ENCODE data around the gene MEF2A.
"Not testable (repeated sequence)": the region's sequence is repeated elsewhere in the genome, so short reads cannot be mapped to it uniquely, and the experiment has no call there.

Gene MEF2A

DNA sequence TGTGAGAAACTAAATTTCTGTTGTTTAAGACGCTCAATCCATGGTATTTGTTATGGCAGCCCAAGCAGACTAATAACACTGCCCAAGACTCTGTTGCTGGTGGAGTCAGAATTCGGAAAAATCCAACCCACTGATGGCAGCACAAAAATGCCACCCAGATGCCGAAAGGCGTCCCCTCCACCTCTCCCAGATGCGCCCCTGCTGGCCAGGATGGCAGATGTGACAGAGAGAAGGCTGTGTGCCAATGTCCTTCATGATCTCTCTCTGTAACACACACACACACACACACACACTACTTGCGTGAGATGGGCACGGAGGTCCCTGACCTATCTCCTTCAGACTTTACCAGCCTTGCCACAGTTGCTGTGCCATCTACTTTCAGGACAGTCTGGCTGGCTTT, 178.4 kb downstream of the MEF2A start:
- Histone ChIP-seq H3K9me2 (ENCODE audit: low read depth, low read length) (no peaks in the 10 kb centered on the region), H2AFZ (ENCODE audit: low read length) (no peak overlapping the region), H3K9ac (ENCODE audit: low read length) (no peak overlapping the region), H3K27ac (ENCODE audit: low read depth, low read length, poor library complexity, severe bottlenecking) (no peak overlapping the region), H3K4me1 (ENCODE audit: insufficient read depth, low read length, severe bottlenecking) (peaks cover 6% of the 10 kb centered on the region), H3K79me2 (ENCODE audit: insufficient read depth, low read length) (no peaks in the 10 kb centered on the region), H4K20me1 (ENCODE audit: insufficient read depth, low read length) (no peaks in the 10 kb centered on the region), H3K27me3 (ENCODE audit: insufficient read depth, low read length) (no peaks in the 10 kb centered on the region), H3K36me3 (ENCODE audit: insufficient read depth, low read length) (no peaks in the 10 kb centered on the region), H3K4me3 (ENCODE audit: low read depth, low read length, poor library complexity, severe bottlenecking) (no peak overlapping the region), H3F3A (ENCODE audit: insufficient read depth, low read length) (no peaks in the 10 kb centered on the region), H3K4me2 (ENCODE audit: low read length) (no peak overlapping the region), H3K9me3 (ENCODE audit: low read length) (no peaks in the 10 kb centered on the region)
- TF ChIP-seq, protein P1, sequence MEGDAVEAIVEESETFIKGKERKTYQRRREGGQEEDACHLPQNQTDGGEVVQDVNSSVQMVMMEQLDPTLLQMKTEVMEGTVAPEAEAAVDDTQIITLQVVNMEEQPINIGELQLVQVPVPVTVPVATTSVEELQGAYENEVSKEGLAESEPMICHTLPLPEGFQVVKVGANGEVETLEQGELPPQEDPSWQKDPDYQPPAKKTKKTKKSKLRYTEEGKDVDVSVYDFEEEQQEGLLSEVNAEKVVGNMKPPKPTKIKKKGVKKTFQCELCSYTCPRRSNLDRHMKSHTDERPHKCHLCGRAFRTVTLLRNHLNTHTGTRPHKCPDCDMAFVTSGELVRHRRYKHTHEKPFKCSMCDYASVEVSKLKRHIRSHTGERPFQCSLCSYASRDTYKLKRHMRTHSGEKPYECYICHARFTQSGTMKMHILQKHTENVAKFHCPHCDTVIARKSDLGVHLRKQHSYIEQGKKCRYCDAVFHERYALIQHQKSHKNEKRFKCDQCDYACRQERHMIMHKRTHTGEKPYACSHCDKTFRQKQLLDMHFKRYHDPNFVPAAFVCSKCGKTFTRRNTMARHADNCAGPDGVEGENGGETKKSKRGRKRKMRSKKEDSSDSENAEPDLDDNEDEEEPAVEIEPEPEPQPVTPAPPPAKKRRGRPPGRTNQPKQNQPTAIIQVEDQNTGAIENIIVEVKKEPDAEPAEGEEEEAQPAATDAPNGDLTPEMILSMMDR (IDR thresholded peaks at IDR 0.05; ENCODE audit: low read length): peak; percentile 68
- TF ChIP-seq EZH2 (IDR thresholded peaks at IDR 0.05; ENCODE audit: borderline replicate concordance, low read length): no peak

DNA sequence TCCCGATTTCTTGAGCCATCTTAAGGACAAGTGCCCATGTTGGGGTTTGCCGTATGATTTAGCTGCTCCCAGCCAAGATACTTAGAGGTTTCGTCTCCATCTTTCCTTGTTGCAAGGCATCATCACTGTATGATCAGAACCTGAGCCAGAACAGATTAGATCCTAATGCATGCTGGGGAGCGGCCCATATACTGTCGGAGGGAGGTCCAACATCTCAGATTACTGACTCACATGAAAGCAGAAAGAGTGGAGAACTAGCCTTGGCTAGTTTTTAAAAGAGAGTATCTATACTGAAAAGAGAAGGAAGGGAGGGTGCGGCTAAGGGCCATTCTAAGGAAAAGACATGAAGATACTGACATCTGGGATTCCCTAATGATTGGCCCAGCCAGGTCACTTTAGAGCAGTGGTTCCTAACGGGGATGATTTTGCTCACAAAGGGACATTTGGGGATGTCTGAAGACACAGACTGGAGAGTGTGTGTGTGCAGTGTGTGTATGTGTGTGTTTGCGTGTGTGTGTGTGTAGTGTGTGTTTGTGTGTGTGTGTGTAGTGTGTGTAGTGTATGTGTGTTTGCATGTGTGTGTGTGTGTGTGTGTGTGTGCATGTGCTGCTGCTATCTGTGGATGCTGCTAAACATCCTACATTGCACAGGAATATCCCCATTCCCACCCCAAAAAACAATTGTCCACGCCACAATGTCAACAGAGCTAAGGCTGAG, 179.7 kb downstream of the MEF2A start:
- H3K27me3 ChIP-seq (ENCODE audit: insufficient read depth, low read length): no peaks in the 10 kb centered on the region
- H3K27ac ChIP-seq (ENCODE audit: low read depth, low read length, poor library complexity, severe bottlenecking): no peak overlapping the region
- H3K9me2 ChIP-seq (ENCODE audit: low read depth, low read length): no peaks in the 10 kb centered on the region
- H3K4me2 ChIP-seq (ENCODE audit: low read length): no peak overlapping the region
- H3K9me3 ChIP-seq (ENCODE audit: low read length): no peaks in the 10 kb centered on the region
- no peaks in the 10 kb centered on the region for H3F3A ChIP-seq (ENCODE audit: insufficient read depth, low read length)
- no peak overlapping the region for H3K4me3 ChIP-seq (ENCODE audit: low read depth, low read length, poor library complexity, severe bottlenecking)
- H3K79me2 ChIP-seq (ENCODE audit: insufficient read depth, low read length): no peaks in the 10 kb centered on the region
- TF ChIP-seq, protein P1 (IDR thresholded peaks at IDR 0.05; ENCODE audit: low read length): no peak
- no peak for TF ChIP-seq EZH2 (IDR thresholded peaks at IDR 0.05; ENCODE audit: borderline replicate concordance, low read length)
- H3K36me3 ChIP-seq (ENCODE audit: insufficient read depth, low read length): no peaks in the 10 kb centered on the region
- no peak overlapping the region for H3K9ac ChIP-seq (ENCODE audit: low read length)
- no peaks in the 10 kb centered on the region for H4K20me1 ChIP-seq (ENCODE audit: insufficient read depth, low read length)
- H2AFZ ChIP-seq (ENCODE audit: low read length): no peak overlapping the region
- peaks cover 6% of the 10 kb centered on the region for H3K4me1 ChIP-seq (ENCODE audit: insufficient read depth, low read length, severe bottlenecking)

DNA sequence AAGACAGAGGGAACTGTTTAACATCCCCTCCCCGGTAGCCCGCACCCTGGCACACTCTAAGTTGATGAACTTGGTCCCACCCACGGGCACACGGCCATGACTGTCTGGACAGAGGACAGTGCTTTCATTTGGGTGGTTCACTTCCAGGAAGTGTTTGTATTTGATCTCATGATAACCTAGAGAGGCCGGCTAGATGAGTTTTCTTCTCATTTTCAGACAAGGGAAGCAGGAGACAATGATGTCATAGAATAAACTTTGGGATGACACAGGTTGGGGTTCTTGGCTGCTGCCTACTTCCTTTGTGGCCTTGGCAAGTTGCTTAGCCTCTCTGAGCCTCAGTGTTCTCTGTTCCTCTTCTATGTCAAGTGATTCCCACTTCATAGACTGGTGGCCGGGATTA, 183.6 kb downstream of the MEF2A start:
- H3K79me2 ChIP-seq (ENCODE audit: insufficient read depth, low read length): no peaks in the 10 kb centered on the region
- no peak overlapping the region for H3K4me2 ChIP-seq (ENCODE audit: low read length)
- no peaks in the 10 kb centered on the region for H3K9me2 ChIP-seq (ENCODE audit: low read depth, low read length)
- no peaks in the 10 kb centered on the region for H4K20me1 ChIP-seq (ENCODE audit: insufficient read depth, low read length)
- H2AFZ ChIP-seq (ENCODE audit: low read length): no peak overlapping the region
- no peaks in the 10 kb centered on the region for H3K27me3 ChIP-seq (ENCODE audit: insufficient read depth, low read length)
- no peaks in the 10 kb centered on the region for H3K4me1 ChIP-seq (ENCODE audit: insufficient read depth, low read length, severe bottlenecking)
- H3K27ac ChIP-seq (ENCODE audit: low read depth, low read length, poor library complexity, severe bottlenecking): no peak overlapping the region
- no peaks in the 10 kb centered on the region for H3F3A ChIP-seq (ENCODE audit: insufficient read depth, low read length)
- no peak overlapping the region for H3K4me3 ChIP-seq (ENCODE audit: low read depth, low read length, poor library complexity, severe bottlenecking)
- H3K9ac ChIP-seq (ENCODE audit: low read length): no peak overlapping the region
- H3K9me3 ChIP-seq (ENCODE audit: low read length): no peaks in the 10 kb centered on the region
- TF ChIP-seq EZH2 (IDR thresholded peaks at IDR 0.05; ENCODE audit: borderline replicate concordance, low read length): no peak
- TF ChIP-seq, protein P1 (IDR thresholded peaks at IDR 0.05; ENCODE audit: low read length): no peak
- no peaks in the 10 kb centered on the region for H3K36me3 ChIP-seq (ENCODE audit: insufficient read depth, low read length)

DNA sequence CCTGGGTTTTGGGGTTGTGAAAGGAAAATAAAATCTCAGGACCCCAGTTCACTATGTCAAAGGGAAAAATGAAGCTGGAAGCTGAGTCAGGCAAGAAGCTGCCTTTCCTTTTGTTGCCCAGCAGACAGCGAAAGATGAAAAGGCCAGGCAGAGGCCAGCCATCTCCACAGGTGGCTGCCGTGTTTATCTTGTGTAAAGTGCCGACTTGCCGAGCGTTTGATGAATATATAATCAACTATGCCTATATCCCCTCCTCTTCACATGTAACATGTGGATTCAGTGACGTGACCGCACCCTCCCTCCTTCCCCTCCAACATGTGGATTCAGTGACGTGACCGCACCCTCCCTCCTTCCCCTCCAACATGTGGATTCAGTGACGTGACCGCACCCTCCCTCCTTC, 184.5 kb downstream of the MEF2A start:
- H3K4me3 ChIP-seq (ENCODE audit: low read depth, low read length, poor library complexity, severe bottlenecking); H3K27ac ChIP-seq (ENCODE audit: low read depth, low read length, poor library complexity, severe bottlenecking); H3K79me2 ChIP-seq (ENCODE audit: insufficient read depth, low read length); H3K4me1 ChIP-seq (ENCODE audit: insufficient read depth, low read length, severe bottlenecking); H3F3A ChIP-seq (ENCODE audit: insufficient read depth, low read length); H3K36me3 ChIP-seq (ENCODE audit: insufficient read depth, low read length); H3K9me3 ChIP-seq (ENCODE audit: low read length); H4K20me1 ChIP-seq (ENCODE audit: insufficient read depth, low read length); H3K4me2 ChIP-seq (ENCODE audit: low read length); H3K9me2 ChIP-seq (ENCODE audit: low read depth, low read length); H2AFZ ChIP-seq (ENCODE audit: low read length); H3K9ac ChIP-seq (ENCODE audit: low read length); H3K27me3 ChIP-seq (ENCODE audit: insufficient read depth, low read length): not testable (repeated sequence)

All from OCI-LY1 (cell line).